ENCODE measurements around the gene FBXL7. TPM values are rescaled to one million over a fixed set of nuclear protein-coding genes. Genes with fewer than 3 reads are reported as not detected.

The FBXL7 gene
- total RNA-seq, 1 donor from 2014 or later: 12.1 TPM

- DNase-seq (ENCODE audit: low spot score): no peak
Observed at GRCh38 chr5:15612915-15613635, 113.1 kb downstream of the FBXL7 start.

GRCh38 chr5:15614679-15615078 lies 114.7 kb downstream of the FBXL7 start:
- no peak for DNase-seq (ENCODE audit: low spot score)

GRCh38 chr5:15615859-15616258 lies 115.9 kb downstream of the FBXL7 start:
- no peak for DNase-seq (ENCODE audit: low spot score)

- DNase-seq (ENCODE audit: low spot score): no peak
Observed at GRCh38 chr5:15618938-15619337, 119.0 kb downstream of the FBXL7 start.

GRCh38 chr5:15620501-15620900 lies 120.5 kb downstream of the FBXL7 start:
- no peak for DNase-seq (ENCODE audit: low spot score)

- DNase-seq (ENCODE audit: low spot score): no peak
Observed at GRCh38 chr5:15621094-15621493, 121.1 kb downstream of the FBXL7 start.

GRCh38 chr5:15623794-15624193 lies 123.8 kb downstream of the FBXL7 start:
- DNase-seq (ENCODE audit: low spot score): no peak

- no peak for DNase-seq (ENCODE audit: low spot score)
Observed at GRCh38 chr5:15627109-15627508, 127.1 kb downstream of the FBXL7 start.

GRCh38 chr5:15627647-15628046 lies 127.7 kb downstream of the FBXL7 start:
- no peak for DNase-seq (ENCODE audit: low spot score)

GRCh38 chr5:15630441-15630840 lies 130.5 kb downstream of the FBXL7 start:
- no peak for DNase-seq (ENCODE audit: low spot score)

- no peak for DNase-seq (ENCODE audit: low spot score)
Observed at GRCh38 chr5:15634591-15635288, 134.8 kb downstream of the FBXL7 start.

- DNase-seq (ENCODE audit: low spot score): no peak
Observed at GRCh38 chr5:15635289-15635616, 135.3 kb downstream of the FBXL7 start.

GRCh38 chr5:15637345-15637744 lies 137.4 kb downstream of the FBXL7 start:
- DNase-seq (ENCODE audit: low spot score): no peak

- no peak for DNase-seq (ENCODE audit: low spot score)
Observed at GRCh38 chr5:15637886-15638285, 137.9 kb downstream of the FBXL7 start.

- DNase-seq (ENCODE audit: low spot score): no peak
Observed at GRCh38 chr5:15638296-15638695, 138.3 kb downstream of the FBXL7 start.

- DNase-seq (ENCODE audit: low spot score): no peak
Observed at GRCh38 chr5:15639288-15639687, 139.3 kb downstream of the FBXL7 start.

- no peak for DNase-seq (ENCODE audit: low spot score)
Observed at GRCh38 chr5:15640116-15640515, 140.1 kb downstream of the FBXL7 start.

GRCh38 chr5:15643731-15644130 lies 143.8 kb downstream of the FBXL7 start:
- no peak for DNase-seq (ENCODE audit: low spot score)

GRCh38 chr5:15645381-15646160 lies 145.6 kb downstream of the FBXL7 start:
- DNase-seq (ENCODE audit: low spot score): no peak

GRCh38 chr5:15646371-15646770 lies 146.4 kb downstream of the FBXL7 start:
- DNase-seq (ENCODE audit: low spot score): no peak

- no peak for DNase-seq (ENCODE audit: low spot score)
Observed at GRCh38 chr5:15647251-15647650, 147.3 kb downstream of the FBXL7 start.

GRCh38 chr5:15650266-15650665 lies 150.3 kb downstream of the FBXL7 start:
- DNase-seq (ENCODE audit: low spot score): no peak

- DNase-seq (ENCODE audit: low spot score): no peak
Observed at GRCh38 chr5:15654779-15655178, 154.8 kb downstream of the FBXL7 start.

Measured in mucosa of gallbladder (tissue), 1 donor.